Activated CD8-positive, alpha-beta memory T cell treated with anti-CD3 and anti-CD28 coated beads, Interleukin-2, amount 10 ng/mL, durations not matched to agents 7 days and 5 days (primary cell): ENCODE results near the gene PLA2G2C. TPM values are rescaled to one million over a fixed set of nuclear protein-coding genes. Genes with fewer than 3 reads are reported as not detected.

Experiments used
- ATAC-seq: fragments of 150-1000 bp; cut with Tn5 transposase; one replicate; pipeline ENCODE4 v1.10.0; 2021; ENCODE audit warnings: moderate library complexity
- CTCF ChIA-PET: fragments of 350-600 bp; sonication (Branson Sonifier 250); formaldehyde crosslinking; loops from one replicate; lab custom pipeline; 2021; ENCODE audit warnings: antibody characterized with exemption; lab: Charles Lee
- DNase-seq: peaks from one replicate; pipeline ENCODE4 v3.0.0-alpha.2; 2020
- H3K27ac Mint-ChIP-seq: one replicate; pipeline ENCODE4 v1.8.0; 2021; ENCODE audit warnings: mild to moderate bottlenecking, mixed read lengths
- H3K27me3 Mint-ChIP-seq: one replicate; pipeline ENCODE4 v1.8.0; 2021; ENCODE audit warnings: mixed read lengths
- H3K36me3 Mint-ChIP-seq: one replicate; pipeline ENCODE4 v1.8.0; 2021; ENCODE audit warnings: mild to moderate bottlenecking, mixed read lengths
- H3K4me1 Mint-ChIP-seq: one replicate; pipeline ENCODE4 v1.8.0; 2021; ENCODE audit warnings: mixed read lengths
- H3K4me3 Mint-ChIP-seq: one replicate; pipeline ENCODE4 v1.8.0; 2021; ENCODE audit warnings: mild to moderate bottlenecking, moderate library complexity, mixed read lengths
- H3K9me3 Mint-ChIP-seq: one replicate; pipeline ENCODE4 v1.8.0; 2022; ENCODE audit warnings: low read depth, mixed read lengths
- total RNA-seq, 2 experiments: library from RNA; stranded (reverse); gene quantifications; one replicate each; pipeline ENCODE4 v1.2.3, GENCODE V29; 2021

The PLA2G2C gene
- total RNA-seq, 2 experiments from 2014 or later: not detected

- Mint-ChIP-seq H3K9me3 (no peaks in the 10 kb centered on the region), H3K27ac (no peak overlapping the region), H3K4me3 (peak overlapping the region; percentile 54), H3K27me3 (no peaks in the 10 kb centered on the region), H3K36me3 (no peaks in the 10 kb centered on the region), H3K4me1 (peaks cover 16% of the 10 kb centered on the region)
- DNase-seq: no peak
- CTCF ChIA-PET: interaction anchor here (0.7 to 2.8 kb wide), 21 partner anchors 9 to 491 kb away, joined by 3 to 38 read pairs (median 4); partner anchors contain the start of gene OTUD3
- ATAC-seq: peak; percentile 24
Measured at GRCh38 chr1:20152599-20152930, 33.8 kb downstream of the PLA2G2C start.

GRCh38 chr1:20151906-20152598, 34.3 kb downstream of the PLA2G2C start:
- peaks cover 16% of the 10 kb centered on the region for H3K4me1 Mint-ChIP-seq
- peak overlapping the region; percentile 54 for H3K4me3 Mint-ChIP-seq
- H3K27me3 Mint-ChIP-seq: no peaks in the 10 kb centered on the region
- H3K36me3 Mint-ChIP-seq: no peaks in the 10 kb centered on the region
- ATAC-seq: peak; percentile 92
- H3K9me3 Mint-ChIP-seq: no peaks in the 10 kb centered on the region
- DNase-seq: peak; percentile 84
- CTCF ChIA-PET: interaction anchor here (0.6 to 2.8 kb wide), 23 partner anchors 8 to 490 kb away, joined by 3 to 38 read pairs (median 4); partner anchors contain the start of gene OTUD3
- peak overlapping the region; percentile 51 for H3K27ac Mint-ChIP-seq

- CTCF ChIA-PET: interaction anchor here (1.3 to 2.8 kb wide), 4 partner anchors 44 to 233 kb away, joined by 4 to 28 read pairs (median 14); no protein-coding TSS in a partner anchor
- ATAC-seq: no peak
- Mint-ChIP-seq H3K4me1 (peaks cover 16% of the 10 kb centered on the region), H3K4me3 (no peak overlapping the region), H3K27ac (no peak overlapping the region), H3K36me3 (no peaks in the 10 kb centered on the region), H3K27me3 (no peaks in the 10 kb centered on the region), H3K9me3 (no peaks in the 10 kb centered on the region)
- DNase-seq: no peak
Measured at GRCh38 chr1:20150969-20151368, 35.3 kb downstream of the PLA2G2C start.

GRCh38 chr1:20150326-20150705, 36.0 kb downstream of the PLA2G2C start:
- DNase-seq: no peak
- Mint-ChIP-seq H3K36me3 (no peaks in the 10 kb centered on the region), H3K9me3 (no peaks in the 10 kb centered on the region), H3K27ac (no peak overlapping the region), H3K4me1 (peaks cover 16% of the 10 kb centered on the region), H3K27me3 (no peaks in the 10 kb centered on the region), H3K4me3 (no peak overlapping the region)
- CTCF ChIA-PET: interaction anchor here (1.3 kb wide), 1 partner anchor 232 kb away, joined by 4 read pairs; no protein-coding TSS in a partner anchor
- no peak for ATAC-seq

- DNase-seq (no peak), ATAC-seq (no peak)
- Mint-ChIP-seq H3K4me3 (no peak overlapping the region), H3K9me3 (no peaks in the 10 kb centered on the region), H3K27me3 (no peaks in the 10 kb centered on the region), H3K27ac (no peak overlapping the region), H3K4me1 (peaks cover 14% of the 10 kb centered on the region), H3K36me3 (no peaks in the 10 kb centered on the region)
- CTCF ChIA-PET: interaction anchor here (1.3 kb wide), 1 partner anchor 232 kb away, joined by 4 read pairs; no protein-coding TSS in a partner anchor
Measured at GRCh38 chr1:20149601-20150325, 36.6 kb downstream of the PLA2G2C start.

GRCh38 chr1:20148571-20149500, 37.5 kb downstream of the PLA2G2C start:
- peaks cover 5% of the 10 kb centered on the region for H3K4me1 Mint-ChIP-seq
- H3K4me3 Mint-ChIP-seq: no peak overlapping the region
- no peak for DNase-seq
- no peaks in the 10 kb centered on the region for H3K27me3 Mint-ChIP-seq
- H3K36me3 Mint-ChIP-seq: no peaks in the 10 kb centered on the region
- CTCF ChIA-PET: interaction anchor here (0.8 kb wide), 1 partner anchor 231 kb away, joined by 3 read pairs; no protein-coding TSS in a partner anchor
- no peak for ATAC-seq
- H3K9me3 Mint-ChIP-seq: no peaks in the 10 kb centered on the region
- H3K27ac Mint-ChIP-seq: no peak overlapping the region

GRCh38 chr1:20147846-20148570, 38.3 kb downstream of the PLA2G2C start:
- Mint-ChIP-seq H3K27ac (no peak overlapping the region), H3K4me1 (peaks cover 3% of the 10 kb centered on the region), H3K4me3 (no peak overlapping the region), H3K27me3 (no peaks in the 10 kb centered on the region), H3K36me3 (no peaks in the 10 kb centered on the region), H3K9me3 (no peaks in the 10 kb centered on the region)
- DNase-seq (no peak), ATAC-seq (no peak)
- CTCF ChIA-PET: interaction anchor here (0.8 kb wide), 1 partner anchor 231 kb away, joined by 3 read pairs; no protein-coding TSS in a partner anchor

GRCh38 chr1:20143734-20144565, 42.4 kb downstream of the PLA2G2C start:
- no peak for DNase-seq
- H3K36me3 Mint-ChIP-seq: no peaks in the 10 kb centered on the region
- no peak overlapping the region for H3K27ac Mint-ChIP-seq
- H3K9me3 Mint-ChIP-seq: no peaks in the 10 kb centered on the region
- CTCF ChIA-PET: interaction anchor here (0.8 to 1.4 kb wide), 3 partner anchors 8 to 225 kb away, joined by 3 read pairs; no protein-coding TSS in a partner anchor
- no peak for ATAC-seq
- no peaks in the 10 kb centered on the region for H3K4me1 Mint-ChIP-seq
- H3K4me3 Mint-ChIP-seq: no peak overlapping the region
- no peaks in the 10 kb centered on the region for H3K27me3 Mint-ChIP-seq

- no peaks in the 10 kb centered on the region for H3K9me3 Mint-ChIP-seq
- no peak overlapping the region for H3K27ac Mint-ChIP-seq
- no peaks in the 10 kb centered on the region for H3K36me3 Mint-ChIP-seq
- no peak for DNase-seq
- no peaks in the 10 kb centered on the region for H3K4me1 Mint-ChIP-seq
- no peak for ATAC-seq
- CTCF ChIA-PET: interaction anchor here (0.8 to 1.1 kb wide), 2 partner anchors 9 to 10 kb away, joined by 3 read pairs; no protein-coding TSS in a partner anchor
- no peaks in the 10 kb centered on the region for H3K27me3 Mint-ChIP-seq
- no peak overlapping the region for H3K4me3 Mint-ChIP-seq
Measured at GRCh38 chr1:20143318-20143717, 43.0 kb downstream of the PLA2G2C start.

- no peak for ATAC-seq
- Mint-ChIP-seq H3K36me3 (no peaks in the 10 kb centered on the region), H3K9me3 (no peaks in the 10 kb centered on the region), H3K27me3 (no peaks in the 10 kb centered on the region), H3K4me1 (no peaks in the 10 kb centered on the region), H3K27ac (no peak overlapping the region), H3K4me3 (no peak overlapping the region)
- no peak for DNase-seq
- CTCF ChIA-PET: no interaction called here
Measured at GRCh38 chr1:20142001-20142710, 44.2 kb downstream of the PLA2G2C start.

GRCh38 chr1:20141466-20141865, 44.9 kb downstream of the PLA2G2C start:
- Mint-ChIP-seq H3K4me1 (no peaks in the 10 kb centered on the region), H3K36me3 (no peaks in the 10 kb centered on the region), H3K27me3 (no peaks in the 10 kb centered on the region), H3K27ac (no peak overlapping the region), H3K4me3 (no peak overlapping the region), H3K9me3 (no peaks in the 10 kb centered on the region)
- DNase-seq (no peak), ATAC-seq (no peak)
- CTCF ChIA-PET: no interaction called here
